22Rv1 (cell line): ENCODE data around the gene PTPRG.

Experiments used
- H3K27ac ChIP-seq: fragments of 450-650 bp; 2 replicates; pipeline ENCODE4 v1.5.1; 2017
- CTCF ChIP-seq: fragments of 450-650 bp; IDR thresholded peaks from 2 replicates; pipeline ENCODE4 v1.5.1; 2017; ENCODE audit warnings: mild to moderate bottlenecking
- ZFX ChIP-seq: fragments of 450-650 bp; IDR thresholded peaks from 2 replicates; pipeline ENCODE4 v1.6.1; 2017; ENCODE audit warnings: antibody characterized with exemption, borderline replicate concordance

The PTPRG gene

GRCh38 chr3:61778095-61778494 lies 216.7 kb downstream of the PTPRG start:
- no peak overlapping the region for H3K27ac ChIP-seq
- no peak for TF ChIP-seq ZFX
- no peak for TF ChIP-seq CTCF

DNA sequence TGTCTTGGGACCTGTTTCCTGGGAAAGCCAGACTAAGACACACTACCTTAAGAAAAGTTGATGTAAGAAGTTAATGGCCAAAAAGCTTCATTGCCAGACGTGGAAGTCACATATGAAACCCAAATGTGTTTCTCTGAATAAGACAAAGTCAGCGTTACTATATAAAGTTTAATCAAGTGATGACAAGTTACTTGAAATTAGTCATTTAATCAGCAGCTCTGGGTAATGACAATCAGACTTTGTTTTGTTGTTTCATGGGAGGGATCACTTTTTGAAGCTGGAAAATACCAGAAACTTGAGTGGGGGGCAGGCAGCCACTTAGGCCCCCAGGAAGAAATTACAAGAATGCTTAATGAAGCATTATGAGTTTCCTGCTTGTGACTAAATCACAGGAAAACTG lies 218.6 kb downstream of the PTPRG start:
- H3K27ac ChIP-seq: no peak overlapping the region
- no peak for TF ChIP-seq CTCF
- TF ChIP-seq ZFX: no peak

DNA sequence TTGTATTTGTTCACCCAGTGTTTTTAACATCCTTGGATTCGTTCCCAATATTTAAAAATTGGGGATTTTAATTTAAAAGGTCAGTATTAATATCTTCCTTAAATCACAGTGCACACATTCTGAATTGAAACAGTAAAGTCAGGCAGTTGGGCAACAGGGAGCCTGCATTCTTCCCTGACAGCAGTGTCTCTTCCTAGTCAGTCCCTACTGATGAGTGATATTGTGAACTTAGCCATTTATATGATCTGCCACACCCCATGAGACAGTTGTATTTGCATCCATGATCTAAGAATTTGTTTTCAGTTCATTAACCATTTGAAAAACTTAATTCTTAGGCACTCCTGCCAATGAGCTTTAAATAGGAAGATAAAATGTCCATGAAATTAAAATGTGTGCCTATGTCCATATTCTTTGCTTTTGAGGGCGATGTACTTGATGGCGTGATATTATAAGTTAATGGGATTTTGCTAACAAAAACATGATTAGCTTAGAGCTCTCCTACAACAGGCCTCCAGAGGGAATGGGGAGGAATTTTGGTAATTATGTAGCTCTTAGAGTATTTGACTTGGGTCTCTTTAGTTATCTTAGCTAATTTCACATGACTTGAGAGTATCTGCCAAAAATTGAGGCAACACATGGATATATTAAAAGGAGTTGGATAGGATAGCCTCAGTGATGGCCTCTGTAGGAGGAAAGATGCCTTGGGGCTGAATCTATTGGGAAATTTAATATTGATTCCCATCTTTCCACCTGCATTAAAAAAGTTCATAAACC lies 219.3 kb downstream of the PTPRG start:
- no peak overlapping the region for H3K27ac ChIP-seq
- TF ChIP-seq CTCF (no peak), ZFX (no peak)

- TF ChIP-seq ZFX (no peak), CTCF (no peak)
- H3K27ac ChIP-seq: no peak overlapping the region
Observed at GRCh38 chr3:61783993-61784718, 222.8 kb downstream of the PTPRG start.

DNA sequence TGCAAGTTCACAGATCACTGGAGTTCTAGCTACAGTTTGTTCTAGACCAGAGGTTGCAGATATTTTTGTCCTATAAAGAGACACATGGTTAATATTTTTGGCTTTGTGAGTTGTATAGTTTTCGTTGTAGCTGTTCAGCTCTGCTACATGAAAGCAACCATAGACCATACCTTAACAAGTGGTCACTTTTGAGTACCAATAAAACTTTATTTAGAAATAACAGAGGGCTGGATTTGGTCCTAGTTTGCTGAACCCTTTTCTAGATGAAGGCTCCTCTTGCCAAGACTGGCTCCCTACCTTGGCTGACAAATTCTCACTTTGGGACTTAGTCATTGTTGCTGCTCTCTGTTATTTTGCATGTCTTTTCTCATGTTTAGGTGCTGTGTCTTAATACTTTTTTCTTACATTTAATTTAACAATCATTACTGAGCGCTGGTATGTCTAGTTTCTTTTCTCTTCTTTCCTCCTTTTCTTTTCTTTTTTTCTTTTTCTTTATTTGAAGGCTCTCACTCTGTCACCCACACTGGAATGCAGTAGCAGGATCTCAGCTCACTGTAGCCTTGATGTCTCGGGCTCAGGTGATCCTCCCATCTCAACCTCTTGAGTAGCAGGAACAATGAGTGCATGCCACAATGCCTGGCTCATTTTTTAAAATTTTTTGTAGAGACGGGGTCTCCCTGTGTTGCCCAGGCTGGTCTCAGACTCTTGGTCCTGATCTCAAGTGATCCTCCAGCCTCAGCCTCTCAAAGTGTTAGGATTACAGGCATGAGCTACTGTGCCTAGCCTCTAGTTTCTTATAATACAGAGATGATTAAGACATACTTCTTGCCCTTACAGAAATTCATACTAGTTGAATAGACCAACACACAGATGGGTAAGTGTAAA lies 227.5 kb downstream of the PTPRG start:
- no peak for TF ChIP-seq CTCF
- TF ChIP-seq ZFX: no peak
- H3K27ac ChIP-seq: no peak overlapping the region

GRCh38 chr3:61789861-61790260 lies 228.5 kb downstream of the PTPRG start:
- no peak for TF ChIP-seq ZFX
- TF ChIP-seq CTCF: no peak

GRCh38 chr3:61790411-61790810 lies 229.0 kb downstream of the PTPRG start:
- TF ChIP-seq CTCF (no peak), ZFX (no peak)
- H3K27ac ChIP-seq: no peak overlapping the region

More at GRCh38 chr3:61789861-61790260, 228.5 kb downstream of the PTPRG start:
- no peak overlapping the region for H3K27ac ChIP-seq
